MM.1S (cell line): Measurements from ENCODE around the gene SLC6A19.

Source experiments
- CTCF ChIP-seq: fragments of 300-600 bp; sonication (generic); IDR thresholded peaks from 2 replicates; pipeline ENCODE4 v1.5.1; 2016; ENCODE audit warnings: antibody characterized with exemption, low read length, mixed read lengths
- EZH2 ChIP-seq: fragments of 300-600 bp; sonication (generic); optimal IDR thresholded peaks from 2 replicates; pipeline ENCODE3; 2017; ENCODE audit warnings: low read depth, mild to moderate bottlenecking, antibody characterized with exemption, low read length, mixed read lengths

GRCh38 chr5:1224631-1225030 is 23.2 kb downstream of the SLC6A19 start:
- TF ChIP-seq CTCF: no peak
- TF ChIP-seq EZH2: no peak
